HTR-8/SVneo (cell line): ENCODE results near the gene CST7.
"Not testable (repeated sequence)": the region's sequence is repeated elsewhere in the genome, so short reads cannot be mapped to it uniquely, and the experiment has no call there.

Source experiments
- DNase-seq: peaks from one replicate; pipeline ENCODE4 v3.0.0; 2011; ENCODE audit warnings: low spot score, mixed read lengths; ENCODE audit not compliant: insufficient read length
- FAIRE-seq: peaks from 2 replicates; lab custom pipeline; 2011; peaks lifted over from hg19 to GRCh38; lab: Jason Lieb, UNC

The CST7 gene

DNA sequence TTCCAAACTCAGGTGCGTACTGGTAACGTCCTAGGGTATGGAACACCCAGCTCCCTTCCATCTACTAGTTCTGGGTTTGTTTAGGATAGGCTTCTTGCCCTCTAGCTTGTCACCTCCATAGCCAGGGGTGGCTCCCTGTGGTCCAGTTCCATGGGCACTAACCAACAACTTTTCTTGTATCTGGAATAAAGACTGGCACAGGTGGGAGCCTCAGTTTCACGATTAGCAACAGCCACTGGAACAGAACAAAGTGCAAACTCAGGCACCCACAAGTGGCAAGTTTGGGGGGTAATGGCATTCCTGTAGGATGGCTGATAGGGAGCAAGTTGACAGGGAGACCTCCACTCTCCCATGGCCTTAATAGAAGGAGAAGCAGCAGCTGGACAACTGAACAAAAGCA lies 49.1 kb downstream of the CST7 start:
- no peak for FAIRE-seq
- DNase-seq = no peak

DNA sequence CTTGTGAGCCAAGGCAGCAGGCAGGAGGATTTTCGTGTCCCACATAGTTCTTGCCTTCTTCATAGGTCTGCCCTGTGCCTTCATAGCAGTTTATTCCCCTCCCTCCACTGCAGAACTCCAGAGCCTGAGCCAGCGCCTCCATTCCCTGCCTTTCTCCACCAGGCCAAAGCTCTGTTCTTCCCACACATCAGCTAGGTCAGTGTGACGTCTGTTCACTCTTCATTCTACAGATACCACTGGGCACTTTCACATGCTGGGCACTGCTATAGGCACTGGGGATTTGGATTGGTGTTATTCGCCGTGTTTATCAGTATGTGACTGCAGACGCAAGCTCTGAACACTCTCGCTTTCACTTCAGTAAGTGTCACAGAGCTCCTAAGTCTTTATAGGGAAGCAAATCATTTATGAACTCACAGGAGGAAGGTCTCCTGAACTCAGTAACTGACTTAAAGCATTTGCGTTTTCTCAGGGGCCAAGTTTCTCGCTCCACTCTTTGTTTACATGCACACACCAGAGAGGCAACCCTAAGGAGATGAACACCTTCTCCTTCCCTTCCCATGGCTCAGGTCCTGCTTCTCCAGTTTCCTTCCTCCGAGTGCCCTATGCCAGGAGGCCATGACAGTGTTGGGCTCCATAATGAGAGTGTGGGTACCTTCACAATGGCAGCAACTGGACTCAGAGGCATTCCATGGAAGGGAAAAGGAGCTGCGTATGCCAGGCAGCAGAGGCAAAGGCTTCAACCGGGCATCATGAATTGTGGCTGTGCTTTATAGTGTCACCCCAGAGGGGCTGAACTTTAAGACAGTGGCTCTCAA lies 49.8 kb downstream of the CST7 start:
- DNase-seq (no peak), FAIRE-seq (no peak)

DNA sequence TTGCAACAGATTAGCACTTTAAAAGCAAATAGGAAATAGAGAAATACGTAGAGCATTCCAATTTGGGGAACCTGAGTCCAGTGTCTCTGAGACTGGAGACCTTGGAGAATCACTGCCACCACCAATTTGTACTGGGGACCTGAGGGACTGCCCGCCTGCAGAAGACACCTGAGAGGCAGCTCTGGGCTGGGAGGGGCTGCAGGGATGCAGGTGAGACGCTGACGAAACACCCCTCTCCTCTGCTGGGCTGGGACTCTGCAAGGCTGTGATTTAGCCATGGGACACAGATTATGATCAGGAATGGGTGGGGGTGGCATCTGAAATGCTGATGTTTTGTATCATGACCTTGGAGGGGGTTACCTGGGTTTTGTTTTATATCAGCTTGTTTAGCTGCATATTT lies 50.5 kb downstream of the CST7 start:
- DNase-seq (no peak), FAIRE-seq (no peak)

DNA sequence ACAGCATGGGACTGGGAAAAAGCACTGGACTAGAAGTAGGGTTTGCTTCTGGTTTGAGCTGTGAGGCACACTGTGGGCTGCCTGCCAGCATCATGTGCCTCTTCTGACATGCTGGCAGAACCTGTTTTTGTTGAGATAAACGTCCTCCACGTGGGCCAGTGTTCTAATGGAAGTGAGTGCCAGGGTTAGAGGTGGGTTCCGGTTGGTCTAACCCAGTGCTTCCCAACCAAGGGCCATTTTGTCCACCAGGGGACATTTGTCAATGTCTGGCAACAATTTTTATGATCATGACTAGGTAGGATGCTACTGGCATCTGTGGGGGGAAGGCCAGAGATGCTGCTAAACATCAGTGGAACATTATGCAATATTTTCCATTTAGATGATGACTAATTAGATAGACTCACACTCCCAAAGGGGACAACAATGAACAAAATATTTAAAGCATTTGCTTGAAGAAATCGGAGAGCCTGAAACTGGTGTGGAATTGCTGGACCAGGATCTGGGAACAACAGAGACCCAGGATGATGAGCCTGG lies 51.3 kb downstream of the CST7 start:
- FAIRE-seq (peak; percentile 52), DNase-seq (peak; percentile 51)

DNA sequence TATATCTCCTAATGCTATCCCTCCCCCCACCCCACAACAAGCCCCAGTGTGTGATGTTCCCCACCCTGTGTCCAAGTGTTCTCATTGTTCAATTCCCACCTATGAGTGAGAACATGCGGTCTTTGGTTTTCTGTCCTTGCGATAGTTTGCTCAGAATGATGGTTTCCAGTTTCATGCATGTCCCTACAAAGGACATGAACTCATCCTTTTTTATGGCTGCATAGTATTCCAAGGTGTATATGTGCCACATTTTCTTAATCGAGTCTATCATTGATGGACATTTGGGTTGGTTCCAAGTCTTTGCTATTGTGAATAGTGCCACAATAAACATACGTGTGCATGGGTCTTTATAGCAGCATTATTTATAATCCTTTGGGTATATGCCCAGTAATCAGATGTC lies 52.3 kb downstream of the CST7 start:
- FAIRE-seq, DNase-seq: not testable (repeated sequence)

DNA sequence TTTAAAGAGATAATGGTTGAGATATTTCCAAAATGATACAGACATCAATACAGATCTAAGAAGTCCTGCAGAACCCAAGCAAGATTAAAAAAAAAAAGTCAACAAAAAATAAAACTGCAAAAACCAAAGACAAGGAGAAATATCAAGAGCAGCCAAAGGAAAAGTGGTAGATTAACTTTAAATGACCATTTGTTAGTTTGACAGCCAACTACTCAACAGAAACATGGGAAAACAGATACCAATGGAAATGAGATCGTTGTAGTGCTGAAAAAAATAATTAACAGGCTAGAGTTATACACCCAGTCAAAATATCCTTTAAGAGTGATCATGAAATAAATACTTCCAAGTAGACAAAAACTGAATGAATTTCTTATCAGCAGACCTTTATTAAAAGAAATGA lies 53.9 kb downstream of the CST7 start:
- DNase-seq = no peak
- no peak for FAIRE-seq

DNA sequence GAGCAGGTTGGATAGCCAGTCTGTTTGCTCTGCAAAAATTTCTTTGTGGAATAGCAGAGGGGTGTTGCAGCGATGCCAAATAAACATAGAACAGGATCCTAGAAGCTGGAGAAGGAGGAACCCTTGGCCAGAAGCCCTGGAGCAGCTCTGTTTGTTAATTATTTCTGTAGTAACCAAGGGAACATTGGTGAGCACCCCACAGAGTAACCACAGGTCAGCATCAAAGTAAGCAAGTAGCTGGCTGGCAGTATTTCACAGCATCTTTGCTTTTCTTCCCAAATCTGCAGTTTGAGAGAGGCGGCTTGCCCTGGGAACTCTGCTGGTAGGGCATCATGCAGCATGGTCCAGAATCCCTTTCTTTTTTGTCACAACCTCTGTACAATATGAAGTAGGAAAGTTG lies 56.2 kb downstream of the CST7 start:
- DNase-seq = no peak
- FAIRE-seq = no peak

DNA sequence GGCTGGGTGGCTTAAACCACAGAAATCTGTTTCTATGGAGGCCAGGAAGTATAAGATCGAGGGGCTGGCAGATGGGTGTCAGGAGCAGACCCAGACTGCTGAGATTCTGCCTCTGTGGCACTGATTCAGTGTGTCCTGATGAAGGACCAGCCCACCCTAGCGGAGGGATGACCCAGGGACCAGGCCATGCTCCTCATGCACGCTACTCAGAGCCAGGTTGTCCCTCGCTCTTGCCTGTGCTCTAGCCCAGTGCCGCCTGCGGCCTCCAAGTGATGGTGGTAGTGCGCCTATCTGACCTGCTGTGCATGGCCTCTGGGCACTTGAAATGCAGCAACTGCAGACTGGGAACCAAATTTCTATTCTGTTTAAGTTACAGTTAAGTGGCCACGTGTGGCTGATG lies 56.6 kb downstream of the CST7 start:
- FAIRE-seq = no peak
- no peak for DNase-seq

DNA sequence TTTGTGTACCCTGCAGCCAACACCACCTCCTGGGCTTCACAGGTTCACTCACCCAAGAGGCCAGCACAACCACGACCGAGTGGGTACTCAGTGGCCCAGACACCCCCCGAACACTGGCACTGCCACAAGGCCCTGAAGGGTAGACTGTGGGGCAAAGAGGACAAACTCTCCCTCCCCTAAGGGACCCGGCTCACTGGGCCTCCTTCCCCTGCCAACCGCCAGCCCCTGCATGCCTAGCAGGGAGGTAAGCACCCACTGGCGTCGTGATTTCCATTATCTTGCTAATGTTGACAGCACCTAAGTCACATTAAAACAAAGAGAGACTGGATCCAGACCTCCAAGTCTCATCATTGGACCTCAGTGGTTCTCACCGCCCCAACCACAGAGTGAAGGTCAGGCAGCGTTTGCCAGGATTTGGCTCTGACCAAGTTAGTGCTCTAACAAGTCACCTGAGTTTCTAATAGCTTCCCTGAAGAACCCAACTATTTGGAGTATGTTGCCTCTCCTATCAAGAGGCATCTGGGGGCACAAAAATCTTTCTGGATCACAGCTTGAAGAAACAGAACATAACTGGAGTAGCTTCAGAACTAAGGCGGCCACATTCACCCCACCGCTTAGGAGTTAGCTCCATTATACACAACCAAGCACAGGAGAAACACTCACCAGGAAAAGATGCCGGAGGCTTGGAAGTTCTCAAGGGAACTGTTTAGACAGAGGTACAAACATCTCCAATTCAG lies 57.5 kb downstream of the CST7 start:
- no peak for FAIRE-seq
- DNase-seq = no peak

DNA sequence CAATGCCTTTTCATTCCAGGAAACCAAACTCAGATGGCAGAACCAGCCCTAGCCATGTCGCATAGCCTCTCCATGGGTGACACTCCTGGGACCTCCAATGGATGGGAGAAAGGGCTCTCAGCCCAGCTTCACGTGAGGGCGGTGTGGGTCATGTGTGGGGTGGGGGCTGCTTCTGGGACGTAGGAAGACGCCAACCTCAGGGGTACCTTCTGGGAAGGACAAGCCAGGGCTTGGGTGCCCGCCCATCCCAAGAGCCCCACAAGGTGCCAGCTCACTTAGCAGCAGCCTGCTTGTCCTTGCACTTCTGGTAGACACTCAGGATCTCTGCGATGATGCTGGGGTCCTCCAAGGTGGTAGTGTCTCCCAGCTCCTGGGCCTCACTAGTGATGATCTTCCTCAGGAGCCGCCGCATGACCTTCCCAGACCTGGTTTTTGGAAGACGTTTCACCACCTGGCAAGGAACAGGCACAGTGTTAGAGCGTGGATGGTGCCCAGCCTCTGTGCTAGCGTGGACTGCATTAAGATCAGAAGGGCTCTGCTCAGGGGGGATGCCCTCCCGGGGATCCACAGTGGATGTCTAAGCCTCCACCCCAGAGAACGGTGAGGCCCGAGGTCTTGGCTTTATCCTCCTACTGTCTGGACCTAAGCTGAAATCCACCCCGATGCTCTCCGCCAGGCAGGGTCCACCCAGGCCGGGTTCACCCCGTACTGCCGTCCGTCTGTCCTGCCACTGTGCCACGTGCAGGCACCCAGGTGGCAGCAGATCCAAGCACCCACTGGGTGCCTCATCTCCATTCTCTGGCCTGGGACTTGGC lies 58.6 kb downstream of the CST7 start:
- FAIRE-seq (no peak), DNase-seq (no peak)

DNA sequence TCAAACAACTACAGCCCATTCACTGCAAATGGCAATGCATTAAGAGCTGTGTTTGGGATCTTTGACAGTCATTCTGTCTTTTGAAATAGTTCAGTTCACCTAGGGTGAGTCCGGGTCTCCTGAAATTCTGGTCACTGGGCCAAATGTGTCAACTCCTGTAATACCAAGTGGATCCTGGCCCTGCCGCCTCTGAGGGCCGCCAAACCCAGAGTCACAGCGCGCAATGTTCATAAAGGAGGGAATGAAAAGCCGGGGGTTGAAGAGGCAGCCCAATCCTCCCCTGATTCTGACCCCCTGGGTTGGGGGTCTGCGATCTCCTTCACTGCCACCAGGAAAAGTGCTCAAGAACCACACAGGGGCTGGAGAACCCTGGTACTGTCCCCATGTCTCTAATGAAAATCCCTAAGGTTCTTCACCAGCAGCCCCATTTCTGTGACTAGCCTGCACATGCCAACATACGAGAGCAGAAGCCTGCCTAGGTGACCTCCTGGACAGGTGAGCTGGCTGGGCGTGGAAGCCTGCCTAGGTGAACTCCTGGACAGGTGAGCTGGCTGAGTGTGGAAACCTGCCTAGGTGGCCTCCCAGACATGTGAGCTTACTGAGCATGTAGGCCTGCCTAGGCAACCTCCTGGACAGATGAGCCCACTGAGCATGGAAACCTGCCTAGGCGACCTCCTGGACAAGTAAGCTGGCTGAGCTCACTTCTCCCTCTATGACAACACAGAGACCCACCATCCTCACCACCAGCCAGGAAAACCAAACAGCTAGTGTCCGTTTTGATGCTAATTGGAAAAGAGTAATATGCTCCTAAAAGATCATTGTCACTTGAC lies 59.5 kb downstream of the CST7 start:
- DNase-seq (no peak), FAIRE-seq (no peak)
